BJ (cell line): ENCODE measurements around the gene MCRIP2. TPM values are rescaled to one million over a fixed set of nuclear protein-coding genes. Genes with fewer than 3 reads are reported as not detected.

ENCODE experiments used
- polyA plus RNA-seq: library from polyadenylated mRNA; depleted of rRNA; stranded (reverse); fragments of >200 nt; gene quantifications from 2 replicates; pipeline ENCODE4 v1.2.3, GENCODE V29; 2011; rRNA removed

Gene MCRIP2
- polyA plus RNA-seq, 1 experiment: 16.5 TPM

Other genes starting within 250 kb of the MCRIP2 start
- gene NME4, start 244.6 kb upstream of the MCRIP2 start, polyA plus RNA-seq: 227 and 290 TPM in 2 replicates
- gene DECR2, start 239.9 kb upstream of the MCRIP2 start, polyA plus RNA-seq: 14.7 and 23.6 TPM in 2 replicates
- 8.6 and 13.3 TPM in 2 replicates for gene RAB11FIP3, start 216.2 kb upstream of the MCRIP2 start, polyA plus RNA-seq
- 8.4 and 12.9 TPM in 2 replicates for gene CAPN15, start 114.1 kb upstream of the MCRIP2 start, polyA plus RNA-seq
- not detected in 2 replicates for gene PRR35, start 81.4 kb upstream of the MCRIP2 start, polyA plus RNA-seq
- gene NHLRC4, start 74.8 kb upstream of the MCRIP2 start, polyA plus RNA-seq: 0.31 and 0.66 TPM in 2 replicates
- 15.4 and 26.6 TPM in 2 replicates for gene PIGQ, start 71.9 kb upstream of the MCRIP2 start, polyA plus RNA-seq
- gene RAB40C, start 51.8 kb upstream of the MCRIP2 start, polyA plus RNA-seq: 6.5 and 7.6 TPM in 2 replicates
- not detected in 2 replicates for gene WFIKKN1, start 10.8 kb upstream of the MCRIP2 start, polyA plus RNA-seq
- gene METTL26, start 5.5 kb upstream of the MCRIP2 start, polyA plus RNA-seq: 77.2 and 105 TPM in 2 replicates
- 6.2 and 10.0 TPM in 2 replicates for gene WDR90, start 7.5 kb downstream of the MCRIP2 start, polyA plus RNA-seq
- gene RHOT2, start 26.3 kb downstream of the MCRIP2 start, polyA plus RNA-seq: 37.1 and 81.7 TPM in 2 replicates
- 0.74 and 1.3 TPM in 2 replicates for gene RHBDL1, start 33.8 kb downstream of the MCRIP2 start, polyA plus RNA-seq
- gene STUB1, start 38.6 kb downstream of the MCRIP2 start, polyA plus RNA-seq: 75.9 and 148 TPM in 2 replicates
- 54.8 and 91.8 TPM in 2 replicates for gene JMJD8, start 42.5 kb downstream of the MCRIP2 start, polyA plus RNA-seq
- 2.2 and 3.7 TPM in 2 replicates for gene WDR24, start 48.6 kb downstream of the MCRIP2 start, polyA plus RNA-seq
- 0.32 and 0.67 TPM in 2 replicates for gene FBXL16, start 64.0 kb downstream of the MCRIP2 start, polyA plus RNA-seq
- gene METRN, start 73.3 kb downstream of the MCRIP2 start, polyA plus RNA-seq: 33.7 and 40.3 TPM in 2 replicates
- gene ANTKMT, start 79.3 kb downstream of the MCRIP2 start, polyA plus RNA-seq: 7.7 and 10.7 TPM in 2 replicates
- gene CCDC78, start 84.6 kb downstream of the MCRIP2 start, polyA plus RNA-seq: 0.77 and 2.4 TPM in 2 replicates
- 4.3 and 7.0 TPM in 2 replicates for gene HAGHL, start 85.3 kb downstream of the MCRIP2 start, polyA plus RNA-seq
- 16.1 and 23.1 TPM in 2 replicates for gene CIAO3, start 99.2 kb downstream of the MCRIP2 start, polyA plus RNA-seq
- gene MSLN, start 118.9 kb downstream of the MCRIP2 start, polyA plus RNA-seq: 0.25 and 0.67 TPM in 2 replicates
- 13.7 and 24.7 TPM in 2 replicates for gene RPUSD1, start 146.6 kb downstream of the MCRIP2 start, polyA plus RNA-seq
- 2.6 and 6.1 TPM in 2 replicates for gene CHTF18, start 146.8 kb downstream of the MCRIP2 start, polyA plus RNA-seq
- not detected in 2 replicates for gene GNG13, start 158.9 kb downstream of the MCRIP2 start, polyA plus RNA-seq